ENCODE data around the gene LRP8. TPM values are rescaled to one million over a fixed set of nuclear protein-coding genes. Genes with fewer than 3 reads are reported as not detected.

LRP8 gene
- total and polyA plus RNA-seq, 2 donors (not counting 3 experiments of a cell fraction or from before 2014, with no cell fraction given), result 40.9 to 62.2 TPM

DNA sequence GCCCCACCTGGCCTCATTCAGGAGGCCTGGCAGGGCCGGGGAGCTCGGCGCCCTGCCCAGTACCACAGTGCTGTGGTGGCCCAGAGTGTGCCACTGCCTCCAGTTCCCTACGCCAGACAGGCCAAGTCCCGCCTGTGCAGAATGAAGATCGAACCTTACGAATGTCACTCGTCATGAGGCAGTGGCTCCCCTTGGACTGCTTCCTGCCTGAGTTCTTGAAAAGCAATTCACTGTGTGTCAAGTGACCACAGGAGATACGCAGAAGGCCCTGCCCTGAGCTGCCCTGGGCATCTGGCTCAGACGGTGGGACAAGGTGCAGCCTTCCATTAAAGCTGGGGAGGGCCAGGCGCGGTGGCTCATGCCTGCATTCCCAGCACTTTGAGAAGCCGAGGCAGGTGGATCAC lies 49.6 kb upstream of the LRP8 start:
- no peaks in the 10 kb centered on the region for H3K4me1 ChIP-seq (ENCODE audit: control insufficient read depth, extremely low read depth, insufficient read depth, low read length)
- no peak overlapping the region for H2AFZ ChIP-seq (ENCODE audit: low read depth, low read length)
- CTCF ChIA-PET, result no interaction called here
- TF ChIP-seq GATA2 (IDR thresholded peaks at IDR 0.05; ENCODE audit: insufficient read depth, insufficient read length, low read depth, low read length), result no peak
- no peak for TF ChIP-seq EZH2 (IDR thresholded peaks at IDR 0.05; ENCODE audit: borderline replicate concordance, low read depth, low read length, severe bottlenecking)
- TF ChIP-seq, protein P1, sequence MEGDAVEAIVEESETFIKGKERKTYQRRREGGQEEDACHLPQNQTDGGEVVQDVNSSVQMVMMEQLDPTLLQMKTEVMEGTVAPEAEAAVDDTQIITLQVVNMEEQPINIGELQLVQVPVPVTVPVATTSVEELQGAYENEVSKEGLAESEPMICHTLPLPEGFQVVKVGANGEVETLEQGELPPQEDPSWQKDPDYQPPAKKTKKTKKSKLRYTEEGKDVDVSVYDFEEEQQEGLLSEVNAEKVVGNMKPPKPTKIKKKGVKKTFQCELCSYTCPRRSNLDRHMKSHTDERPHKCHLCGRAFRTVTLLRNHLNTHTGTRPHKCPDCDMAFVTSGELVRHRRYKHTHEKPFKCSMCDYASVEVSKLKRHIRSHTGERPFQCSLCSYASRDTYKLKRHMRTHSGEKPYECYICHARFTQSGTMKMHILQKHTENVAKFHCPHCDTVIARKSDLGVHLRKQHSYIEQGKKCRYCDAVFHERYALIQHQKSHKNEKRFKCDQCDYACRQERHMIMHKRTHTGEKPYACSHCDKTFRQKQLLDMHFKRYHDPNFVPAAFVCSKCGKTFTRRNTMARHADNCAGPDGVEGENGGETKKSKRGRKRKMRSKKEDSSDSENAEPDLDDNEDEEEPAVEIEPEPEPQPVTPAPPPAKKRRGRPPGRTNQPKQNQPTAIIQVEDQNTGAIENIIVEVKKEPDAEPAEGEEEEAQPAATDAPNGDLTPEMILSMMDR (IDR thresholded peaks at IDR 0.05; ENCODE audit: extremely low read depth in 1 of 2, insufficient read depth in 1 of 2, low read depth in 1 of 2, low read length in 2 of 2), result no peak
- TF ChIP-seq POLR2A (IDR thresholded peaks at IDR 0.05; ENCODE audit: low read depth, low read length), result no peak
- no peak for TF ChIP-seq MYC (IDR thresholded peaks at IDR 0.05; ENCODE audit: low read depth, low read length)
- no peak for TF ChIP-seq JUN (IDR thresholded peaks at IDR 0.05; ENCODE audit: borderline replicate concordance, insufficient read depth, insufficient read length, low read depth)
- TF ChIP-seq, protein P2, sequence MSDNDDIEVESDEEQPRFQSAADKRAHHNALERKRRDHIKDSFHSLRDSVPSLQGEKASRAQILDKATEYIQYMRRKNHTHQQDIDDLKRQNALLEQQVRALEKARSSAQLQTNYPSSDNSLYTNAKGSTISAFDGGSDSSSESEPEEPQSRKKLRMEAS (IDR thresholded peaks at IDR 0.05; ENCODE audit: insufficient read depth, insufficient read length), result no peak
- no peak for TF ChIP-seq POLR2AphosphoS5 (IDR thresholded peaks at IDR 0.05; ENCODE audit: insufficient read depth, low read depth, low read length)
- no peak for TF ChIP-seq FOS (IDR thresholded peaks at IDR 0.05; ENCODE audit: borderline replicate concordance, insufficient read depth, low read length)
- H3K9me3 ChIP-seq (replicated peaks; ENCODE audit: control insufficient read depth, insufficient read depth, low read length), result no peaks in the 10 kb centered on the region
- H3K36me3 ChIP-seq (ENCODE audit: control insufficient read depth in 2 of 2, extremely low read depth in 1 of 2, insufficient read depth in 2 of 2, low read length in 2 of 2), result no peaks in the 10 kb centered on the region
- intact Hi-C loops (cut with micrococcal nuclease), result no loop called here
- no peak overlapping the region for H3K4me3 ChIP-seq (replicated peaks in 1 of 3; ENCODE audit: insufficient read depth in 1 of 3, low read depth in 1 of 3, low read length in 3 of 3)
- H3K9ac ChIP-seq (replicated peaks; ENCODE audit: extremely low read depth, insufficient read depth, low read length), result no peak overlapping the region
- FAIRE-seq, result no peak
- POLR2A ChIA-PET, result no interaction called here
- DNase-seq (ENCODE audit: low read depth, low spot score), result no peak
- dilution Hi-C loops (cut with MboI; ENCODE audit: extremely low pct_ligation_motif_present, low sequenced_read_pairs), result no loop called here
- H3K27ac ChIP-seq (ENCODE audit: insufficient read depth, low read depth, low read length), result no peak overlapping the region
- H4K20me1 ChIP-seq (replicated peaks; ENCODE audit: control insufficient read depth, extremely low read depth, insufficient read depth, low read length), result no peaks in the 10 kb centered on the region
- peaks cover 0 to 3% of the 10 kb centered on the region in 2 experiments for H3K27me3 ChIP-seq (ENCODE audit: control insufficient read depth in 2 of 2, insufficient read depth in 2 of 2, low read length in 2 of 2)
- H3K9me1 ChIP-seq (replicated peaks; ENCODE audit: control insufficient read depth, extremely low read depth, insufficient read depth, low read length), result no peaks in the 10 kb centered on the region
- no peaks in the 10 kb centered on the region for H3K79me2 ChIP-seq (ENCODE audit: control insufficient read depth, insufficient read depth, low read length)
- no TSS peak for BruUV-seq (replicated peaks)
- no peak overlapping the region for H3K4me2 ChIP-seq (ENCODE audit: insufficient read depth, low read length)
